Astrocyte (in vitro differentiated cells and primary cell): ENCODE data around the gene CDH1.

ENCODE experiments used
- CTCF ChIP-seq: IDR thresholded peaks from 2 replicates; pipeline ENCODE4 v1.5.1; 2011; ENCODE audit warnings: low read depth, mild to moderate bottlenecking, inconsistent platforms, low read length, moderate library complexity; ENCODE audit not compliant: insufficient read depth
- EZH2 ChIP-seq: IDR thresholded peaks from 2 replicates; pipeline ENCODE4 v1.6.1; 2012; ENCODE audit warnings: mild to moderate bottlenecking, low read length, inconsistent platforms; ENCODE audit not compliant: insufficient read depth

GRCh38 chr16:68696514-68696913 lies 40.6 kb upstream of the CDH1 start:
- no peak for TF ChIP-seq EZH2
- no peak for TF ChIP-seq CTCF
